ENCODE results near the gene ZBTB40. TPM values are rescaled to one million over a fixed set of nuclear protein-coding genes. Genes with fewer than 3 reads are reported as not detected.

The ZBTB40 gene
- total and polyA plus RNA-seq, 10 donors: 4.4 to 40.2 (median 30.2) TPM

GRCh38 chr1:22450351-22451021, 1.2 kb upstream of the ZBTB40 start:
- WGBS, 5 donors: 83 to 86% (median 84%) methylated on average over 12 of the region's 12 CpGs
- Histone ChIP-seq H3K27ac (peak overlapping the region in 4 of 8 donors; percentile 92 to 97 (median 94)), H3K4me1 (peaks cover 14 to 42% (median 32%) of the 10 kb centered on the region in 6 donors), H3K27me3 (replicated peaks in 1 of 7) (peaks cover 0 to 2% (median 0%) of the 10 kb centered on the region in 7 donors), H3K36me3 (no peaks in the 10 kb centered on the region), H3K9me3 (no peaks in the 10 kb centered on the region), H3K4me3 (peak overlapping the region in 1 of 8 donors; percentile 93)
- DNase-seq: no peak
- no peak for TF ChIP-seq POLR2AphosphoS5 (IDR thresholded peaks at IDR 0.05)
- TF ChIP-seq POLR2A (IDR thresholded peaks at IDR 0.05): no peak
- no peak for TF ChIP-seq CTCF (IDR thresholded peaks at IDR 0.05 in 8 of 11, conservative IDR thresholded peaks at IDR 0.05 in 3 of 11)
- intact Hi-C loops (cut with DNase I; ENCODE audit: low total_unique reads): no loop called here

- Histone ChIP-seq H3K36me3 (no peaks in the 10 kb centered on the region), H3K4me3 (peak overlapping the region; percentile 79 to 99 (median 95)), H3K4me1 (peaks cover 14 to 62% (median 44%) of the 10 kb centered on the region in 6 donors), H3K27ac (peak overlapping the region; percentile 91 to 97 (median 93)), H3K9me3 (no peaks in the 10 kb centered on the region), H3K27me3 (replicated peaks in 1 of 7) (no peaks in the 10 kb centered on the region)
- WGBS, 5 donors: 3 to 8% (median 5%) methylated on average over 12 of the region's 12 CpGs
- TF ChIP-seq POLR2A (IDR thresholded peaks at IDR 0.05) (no peak), CTCF (IDR thresholded peaks at IDR 0.05 in 8 of 11, conservative IDR thresholded peaks at IDR 0.05 in 3 of 11) (no peak)
- no peak for DNase-seq
- intact Hi-C loops (cut with DNase I; ENCODE audit: low total_unique reads): no loop called here
Observed at GRCh38 chr1:22452481-22452957, 868 bp downstream of the ZBTB40 start.

- 56 to 80% (median 66%) methylated on average over 2 of the region's 2 CpGs for WGBS, 5 donors
- H3K36me3 ChIP-seq: no peaks in the 10 kb centered on the region
- no peaks in the 10 kb centered on the region for H3K27me3 ChIP-seq (replicated peaks in 1 of 7)
- no peak for TF ChIP-seq CTCF (IDR thresholded peaks at IDR 0.05 in 8 of 11, conservative IDR thresholded peaks at IDR 0.05 in 3 of 11)
- TF ChIP-seq POLR2A (IDR thresholded peaks at IDR 0.05): no peak
- no peak for TF ChIP-seq POLR2AphosphoS5 (IDR thresholded peaks at IDR 0.05)
- H3K4me3 ChIP-seq: peak overlapping the region in 4 of 8 donors; percentile 84 to 99 (median 90)
- no peak for DNase-seq
- H3K9me3 ChIP-seq: no peaks in the 10 kb centered on the region
- H3K4me1 ChIP-seq: peaks cover 14 to 69% (median 46%) of the 10 kb centered on the region in 6 donors
- H3K27ac ChIP-seq: peak overlapping the region in 7 of 8 donors; percentile 91 to 97 (median 94)
- intact Hi-C loops (cut with DNase I; ENCODE audit: low total_unique reads): no loop called here
Observed at GRCh38 chr1:22453181-22453580, 1.5 kb downstream of the ZBTB40 start.

- Histone ChIP-seq H3K9me3 (no peaks in the 10 kb centered on the region), H3K36me3 (no peaks in the 10 kb centered on the region), H3K4me1 (peaks cover 14 to 75% (median 47%) of the 10 kb centered on the region in 6 donors), H3K27ac (no peak overlapping the region), H3K27me3 (replicated peaks in 1 of 7) (no peaks in the 10 kb centered on the region), H3K4me3 (no peak overlapping the region)
- no peak for DNase-seq
- WGBS, 5 donors: 76 to 83% (median 78%) methylated on average over 4 of the region's 4 CpGs
- TF ChIP-seq CTCF (IDR thresholded peaks at IDR 0.05 in 8 of 11, conservative IDR thresholded peaks at IDR 0.05 in 3 of 11) (no peak), POLR2A (IDR thresholded peaks at IDR 0.05) (no peak), POLR2AphosphoS5 (IDR thresholded peaks at IDR 0.05) (no peak)
- intact Hi-C loops (cut with DNase I; ENCODE audit: low total_unique reads): no loop called here
Observed at GRCh38 chr1:22454476-22455056, 2.9 kb downstream of the ZBTB40 start.

All from spleen (tissue), 11 donors.